Embryonic facial prominence (tissue), 1 donor: Measurements from ENCODE around the gene ST3GAL2.

Source experiments
- DNase-seq: peaks from one replicate; pipeline ENCODE4 v3.0.0-alpha.2; 2016; ENCODE audit errors: extremely low spot score

Gene ST3GAL2

DNA sequence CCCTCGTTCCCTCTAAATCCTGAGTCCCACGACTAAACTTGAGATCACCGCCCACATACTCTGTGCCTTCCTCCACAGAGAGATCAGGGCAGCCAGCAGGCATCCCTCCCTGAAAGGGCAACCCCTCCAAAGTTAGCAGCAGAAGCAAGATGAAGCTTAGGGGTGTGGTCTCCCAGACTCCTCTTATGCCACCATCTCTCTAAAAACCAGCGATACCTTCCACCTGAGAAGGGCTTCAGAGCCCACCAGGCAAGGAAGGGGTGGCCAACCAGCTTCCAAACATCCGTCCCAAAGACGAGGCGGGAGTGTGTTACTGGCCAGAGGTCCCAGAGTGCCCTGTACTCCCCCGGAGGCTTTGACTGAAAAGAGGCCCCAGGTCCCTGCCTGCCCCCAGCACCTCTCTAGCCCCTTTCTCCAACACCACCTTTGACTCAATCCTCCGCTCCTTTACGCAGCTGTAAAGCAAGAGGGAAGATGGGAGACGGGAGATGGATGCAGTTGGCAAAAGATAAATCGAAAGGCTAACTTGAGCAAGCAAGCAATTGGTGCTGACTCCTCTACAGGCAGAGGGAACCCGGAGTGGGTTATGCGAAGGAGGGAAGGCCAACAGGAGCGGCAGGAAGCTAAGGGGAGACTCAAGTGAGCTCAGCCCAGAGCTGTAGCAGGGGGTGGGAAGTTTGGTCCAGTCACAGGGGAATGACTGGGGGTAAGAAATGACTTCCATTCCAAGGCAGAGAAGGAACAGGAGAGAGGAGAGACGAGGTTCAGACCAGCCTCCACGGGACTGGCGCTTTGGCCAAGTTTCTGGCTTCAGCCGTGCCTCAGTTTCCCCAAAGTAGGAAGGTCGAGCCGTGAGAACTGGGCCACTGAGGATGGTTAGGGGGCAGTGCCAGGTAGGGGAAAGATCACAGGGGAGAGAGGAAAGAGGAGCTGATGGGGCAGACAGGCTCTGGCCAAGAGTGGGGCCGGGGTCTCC is 1.0 kb downstream of the ST3GAL2 start:
- no peak for DNase-seq

DNA sequence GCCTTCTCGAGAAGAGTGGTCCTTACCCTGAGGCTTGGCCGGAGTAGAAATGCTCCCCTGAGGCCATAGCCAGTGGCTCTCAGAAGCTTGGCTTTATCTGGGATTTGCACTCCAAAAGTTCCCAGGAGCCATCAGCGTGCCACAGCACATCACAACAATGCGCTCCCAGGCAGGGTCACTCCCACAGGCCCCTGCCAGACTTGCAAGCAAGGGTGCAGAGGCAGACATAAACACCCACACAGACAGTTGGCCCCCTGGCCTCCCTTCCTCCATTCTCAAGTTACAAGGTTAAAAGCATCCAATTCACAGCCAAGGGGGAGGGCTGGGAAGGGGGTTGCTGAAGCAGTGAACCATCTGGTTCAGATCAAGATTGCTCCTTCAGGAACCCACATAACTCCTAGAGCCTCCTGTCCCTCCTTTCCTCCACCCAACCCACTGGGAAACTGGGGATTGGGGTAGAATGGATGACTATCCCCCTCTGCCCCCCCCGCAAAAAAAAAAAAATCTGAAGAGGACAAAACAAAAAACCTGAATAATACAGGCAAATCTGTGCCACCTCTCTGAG is 1.8 kb downstream of the ST3GAL2 start:
- peak; percentile 57 for DNase-seq

DNA sequence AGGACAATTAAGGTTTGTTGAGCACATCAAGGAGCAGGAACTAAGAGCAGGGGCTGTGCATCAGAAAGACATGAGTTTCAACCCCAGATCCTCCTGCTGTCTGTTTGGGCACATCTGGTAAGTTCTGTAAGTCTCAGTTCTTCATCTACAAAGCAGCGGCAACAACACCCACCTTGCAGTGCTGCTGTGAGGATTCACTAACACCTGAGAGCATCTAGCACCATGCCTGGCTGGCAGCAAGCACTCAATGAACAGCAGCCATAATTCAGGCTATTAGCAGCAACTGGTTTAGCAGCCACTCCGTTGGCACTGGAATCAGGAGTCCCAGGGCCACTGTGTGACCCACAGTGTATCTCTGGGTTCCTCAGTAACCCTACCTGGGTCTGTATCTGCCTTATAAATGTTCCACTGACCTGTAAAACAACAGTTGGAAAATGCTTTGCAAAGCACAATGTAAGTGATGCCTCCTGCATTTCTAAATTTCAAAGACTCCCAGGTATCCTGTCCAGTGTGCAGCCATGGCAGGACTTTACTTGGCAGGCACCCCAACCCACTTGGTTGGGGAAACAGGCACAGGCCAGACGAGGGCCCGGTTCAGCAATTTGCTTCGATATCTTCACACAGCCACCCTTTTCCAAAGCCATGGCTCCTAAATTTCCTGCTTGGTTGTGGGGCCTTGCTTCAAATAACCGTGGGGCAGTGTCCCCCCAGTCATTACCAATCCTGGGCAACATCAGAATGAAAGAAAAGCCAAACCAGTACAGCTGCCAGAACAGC is 4.2 kb downstream of the ST3GAL2 start:
- no peak for DNase-seq

GRCh38 chr16:70433458-70434103 is 5.3 kb downstream of the ST3GAL2 start:
- DNase-seq: no peak

DNA sequence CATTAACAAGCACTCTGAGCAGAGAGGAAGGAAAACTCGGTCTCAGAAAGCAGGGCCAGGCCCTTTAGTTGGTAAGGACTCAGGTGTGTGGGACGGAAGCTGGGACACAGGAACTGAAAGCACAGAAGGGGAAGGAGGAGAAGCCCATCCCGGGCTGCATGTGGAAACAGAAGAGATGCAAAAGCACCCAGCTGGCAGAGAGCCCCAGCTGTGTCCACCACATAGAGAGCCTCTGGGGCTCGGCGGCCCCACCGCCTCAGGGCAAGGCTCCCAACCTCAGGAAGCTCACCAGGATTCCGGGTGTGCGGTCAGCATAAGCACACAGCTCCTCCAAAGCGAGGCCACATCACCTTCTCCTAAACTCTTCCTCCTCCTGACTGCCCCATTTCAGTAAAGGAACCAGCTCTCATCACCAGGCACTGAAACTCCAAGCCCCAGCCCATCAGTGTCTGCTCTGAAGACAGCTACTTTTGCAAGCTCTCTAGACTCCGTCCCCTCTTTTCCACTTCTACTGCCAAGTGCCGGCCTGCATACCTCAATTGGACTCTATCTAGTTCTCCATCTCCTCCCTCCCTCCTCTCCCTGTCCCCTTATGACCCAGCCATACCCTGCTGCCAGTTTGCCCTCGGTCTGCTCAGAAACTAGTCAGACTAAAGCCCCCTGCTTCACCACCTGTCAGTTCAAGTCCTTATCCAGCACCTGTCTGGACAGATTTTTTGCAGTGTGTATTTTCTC is 6.0 kb downstream of the ST3GAL2 start:
- no peak for DNase-seq

DNA sequence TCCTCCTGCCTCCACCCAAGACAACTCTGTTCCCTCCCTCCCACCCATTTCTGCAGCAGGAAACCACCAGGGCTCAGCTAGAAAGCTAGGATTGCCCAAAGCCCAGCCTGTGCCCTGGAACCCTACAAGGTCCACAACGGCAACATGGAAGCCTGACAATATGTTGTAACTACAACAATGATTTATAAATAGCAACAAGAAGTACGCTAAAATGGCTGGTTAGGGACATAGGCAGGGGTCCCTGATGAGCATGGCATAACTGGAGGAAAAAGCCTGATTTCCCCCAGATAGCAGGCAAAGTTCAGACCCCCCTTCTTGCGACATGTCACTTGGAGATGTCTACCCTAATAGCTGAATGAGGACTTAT is 6.6 kb downstream of the ST3GAL2 start:
- no peak for DNase-seq

GRCh38 chr16:70430667-70431536 is 8.0 kb downstream of the ST3GAL2 start:
- no peak for DNase-seq

GRCh38 chr16:70429888-70430666 is 8.8 kb downstream of the ST3GAL2 start:
- no peak for DNase-seq

GRCh38 chr16:70428178-70428998 is 10.5 kb downstream of the ST3GAL2 start:
- no peak for DNase-seq

DNA sequence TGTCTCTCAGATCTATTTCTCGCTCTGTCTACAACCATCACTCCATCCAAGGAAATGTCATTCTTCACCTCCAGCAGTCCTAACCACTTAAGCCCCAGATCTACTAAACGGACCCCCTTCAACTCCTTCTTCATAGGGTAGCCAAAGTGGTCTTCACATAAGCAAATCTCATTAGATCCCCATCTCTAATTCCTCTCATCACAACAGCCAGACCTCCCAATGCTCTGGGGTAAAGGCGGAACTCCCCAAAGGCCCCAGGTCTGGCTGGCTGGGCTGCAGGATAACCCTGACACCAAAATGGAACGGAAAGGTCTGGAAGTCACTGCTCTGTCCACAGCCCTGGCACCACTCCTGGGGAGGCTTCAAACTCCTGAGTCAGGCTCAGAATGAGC is 11.1 kb downstream of the ST3GAL2 start:
- DNase-seq: no peak

DNA sequence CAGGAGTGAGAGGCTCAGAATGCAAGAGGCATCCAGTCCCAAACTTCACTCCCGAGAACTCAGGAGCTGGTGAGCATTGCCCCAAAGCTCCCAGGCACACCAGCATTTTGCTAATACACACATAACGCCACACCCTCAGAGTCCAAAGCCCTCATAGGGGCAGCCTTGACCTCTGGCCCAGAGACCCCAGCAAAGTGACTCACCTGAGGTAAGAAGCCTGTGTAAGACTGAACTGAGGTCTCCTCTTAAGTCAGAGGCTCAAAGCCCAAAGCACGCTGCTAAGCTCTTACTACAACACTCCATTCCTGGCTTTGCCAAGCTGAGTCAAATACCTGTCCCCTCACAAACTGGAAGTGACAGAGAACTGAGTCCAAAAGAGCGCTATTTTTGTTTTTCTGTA is 16.4 kb downstream of the ST3GAL2 start:
- DNase-seq: no peak

- DNase-seq: no peak
These were observed 17.2 kb downstream of the ST3GAL2 start for GRCh38 chr16:70421473-70422311.

GRCh38 chr16:70421014-70421413 is 17.9 kb downstream of the ST3GAL2 start:
- no peak for DNase-seq

DNA sequence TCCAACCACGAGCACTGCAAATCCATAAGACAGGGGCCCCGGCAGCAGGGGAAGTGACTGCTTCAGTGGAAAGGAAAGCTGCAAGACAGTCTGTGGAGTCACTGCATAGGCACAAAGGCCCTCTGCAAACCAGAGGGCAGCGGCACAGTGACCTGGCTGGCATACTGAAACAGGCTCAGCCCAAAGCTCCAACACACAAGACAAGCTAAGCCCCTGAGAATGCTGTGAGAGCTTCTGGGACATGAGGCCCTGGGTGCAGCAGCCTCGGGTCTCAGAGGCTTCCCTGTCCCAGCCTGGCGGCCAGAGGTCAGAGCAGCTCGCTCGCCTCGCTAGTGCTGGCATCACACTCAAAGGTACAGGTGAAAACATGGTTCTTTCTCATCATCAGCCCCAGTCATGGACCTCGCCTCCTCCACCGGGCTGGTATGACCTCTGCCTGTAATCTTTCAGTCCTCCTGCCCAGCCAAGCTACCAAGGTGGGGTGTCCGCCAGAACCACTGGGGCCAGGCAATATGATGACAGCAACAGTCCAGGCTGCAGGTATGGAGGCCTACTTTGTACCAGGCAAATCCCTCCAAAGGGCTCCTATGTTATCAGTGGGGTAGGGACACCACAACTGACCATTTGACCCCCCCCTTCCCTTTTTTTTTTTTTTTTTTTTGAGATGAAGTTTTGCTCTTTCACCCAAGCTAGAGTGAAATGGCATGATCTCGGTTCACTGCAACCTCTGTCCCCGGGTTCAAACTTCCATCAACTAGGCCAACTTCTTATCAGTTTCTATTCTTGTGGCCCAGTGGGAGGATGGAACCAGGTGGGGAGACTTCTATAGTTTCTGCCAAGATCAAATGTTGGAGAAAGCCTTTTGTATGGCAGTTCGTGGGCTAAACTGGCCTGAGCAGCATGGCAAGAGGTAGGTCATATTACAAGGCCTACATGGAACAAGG is 19.2 kb downstream of the ST3GAL2 start:
- DNase-seq: no peak

GRCh38 chr16:70418993-70419318 is 19.9 kb downstream of the ST3GAL2 start:
- no peak for DNase-seq

- DNase-seq: no peak
These were observed 20.5 kb downstream of the ST3GAL2 start for GRCh38 chr16:70418274-70418992.
